ENCODE measurements around the gene NCOA5.

The NCOA5 gene

DNA sequence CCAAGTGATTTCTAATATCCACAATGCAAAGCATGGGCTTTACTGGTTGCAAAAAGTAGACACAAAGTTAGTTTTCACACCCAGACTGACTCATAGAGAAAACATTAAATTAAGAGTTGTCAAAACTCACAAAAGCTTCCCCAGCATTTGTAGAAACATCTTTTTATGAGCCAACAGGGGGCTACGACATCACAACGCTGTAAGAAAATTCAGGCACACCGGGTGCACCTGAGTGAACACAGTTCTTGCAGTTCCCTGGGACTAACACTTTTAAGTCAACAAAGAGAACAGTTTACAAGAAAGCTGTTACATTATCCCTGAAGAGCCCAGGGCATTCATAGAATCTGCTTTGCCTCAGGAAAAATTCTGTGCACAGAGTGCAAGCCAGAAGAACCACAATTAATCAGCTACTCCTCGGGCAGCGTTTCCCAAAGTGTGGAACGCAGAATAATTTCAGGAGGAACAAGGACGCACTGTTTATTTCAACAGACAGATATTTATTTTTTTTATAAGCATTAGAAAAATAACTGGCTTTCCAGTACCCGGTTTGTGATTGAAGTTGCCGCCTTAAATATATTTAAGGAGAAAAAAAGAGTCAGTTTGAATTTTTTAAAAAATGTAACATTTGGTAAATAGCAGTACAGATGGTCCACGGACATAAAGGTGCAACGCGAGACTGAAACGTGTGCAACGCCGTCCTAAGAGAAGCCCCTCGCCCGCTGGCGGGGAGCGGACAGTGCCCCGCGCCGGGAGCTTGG is 1.2 kb downstream of the NCOA5 start:
- Mint-ChIP-seq H3K4me1 (peaks cover 64% of the 10 kb centered on the region), H3K9me3 (no peaks in the 10 kb centered on the region), H3K27me3 (no peaks in the 10 kb centered on the region), H3K27ac (peak overlapping the region; percentile 87), H3K4me3 (peak overlapping the region; percentile 90), H3K36me3 (ENCODE audit: low read depth) (peaks cover 8% of the 10 kb centered on the region)
- DNase-seq (no peak), ATAC-seq (no peak)

DNA sequence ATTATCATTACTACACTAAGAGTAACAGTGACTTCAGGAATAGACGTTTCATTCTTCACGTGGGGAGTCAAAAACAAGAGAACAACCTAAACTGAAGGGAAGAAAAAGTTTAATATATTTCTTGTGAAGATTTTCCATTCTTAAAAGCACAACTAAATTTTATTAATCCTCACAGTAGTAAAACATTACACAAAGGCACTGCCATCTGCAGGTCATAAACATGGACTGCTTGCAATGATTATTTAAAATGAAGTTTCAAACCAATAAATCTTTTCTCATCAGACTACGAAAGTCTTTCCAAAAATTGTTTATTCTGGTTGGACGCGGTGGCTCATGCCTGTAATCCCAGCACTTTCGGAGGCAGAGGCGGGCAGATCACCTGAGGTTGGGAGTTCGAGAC is 2.6 kb downstream of the NCOA5 start:
- Mint-ChIP-seq H3K36me3 (ENCODE audit: low read depth) (peaks cover 8% of the 10 kb centered on the region), H3K9me3 (no peaks in the 10 kb centered on the region), H3K4me3 (peak overlapping the region; percentile 41), H3K27me3 (no peaks in the 10 kb centered on the region), H3K27ac (no peak overlapping the region), H3K4me1 (peaks cover 74% of the 10 kb centered on the region)
- ATAC-seq (no peak), DNase-seq (no peak)

DNA sequence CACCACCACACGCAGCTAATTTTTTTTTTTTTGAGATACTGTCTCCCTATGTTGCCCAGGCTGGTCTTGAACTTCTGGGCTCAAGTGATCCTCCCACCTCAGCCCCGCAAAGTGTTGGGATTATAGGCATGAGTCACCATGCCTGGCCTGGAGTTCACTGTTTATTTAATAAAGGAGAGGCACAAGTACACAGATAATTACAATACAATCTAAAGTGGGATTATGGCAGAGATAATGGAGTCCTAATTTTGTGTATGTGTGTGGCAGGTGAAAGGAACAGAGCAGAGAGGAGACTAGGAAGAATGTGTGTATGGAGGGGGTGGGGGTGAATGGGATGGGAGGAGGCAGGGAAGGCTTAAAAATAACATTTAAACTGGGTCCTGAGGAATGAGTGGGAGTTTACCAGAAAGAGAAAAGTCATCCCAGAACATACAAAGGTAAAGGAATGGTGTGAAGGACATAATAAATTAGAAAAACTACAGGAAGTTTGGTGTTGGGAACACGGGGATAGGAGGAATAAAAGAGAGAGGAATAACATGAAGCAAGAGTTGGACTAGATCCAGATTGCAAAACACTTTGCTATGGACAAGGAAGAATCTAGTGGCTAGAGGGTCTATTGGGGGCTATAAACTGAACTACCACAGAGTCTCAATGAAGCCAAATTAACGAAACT is 4.4 kb downstream of the NCOA5 start:
- Mint-ChIP-seq H3K4me1 (peaks cover 76% of the 10 kb centered on the region), H3K36me3 (ENCODE audit: low read depth) (peaks cover 8% of the 10 kb centered on the region), H3K27me3 (no peaks in the 10 kb centered on the region), H3K27ac (no peak overlapping the region), H3K4me3 (no peak overlapping the region), H3K9me3 (no peaks in the 10 kb centered on the region)
- DNase-seq (no peak), ATAC-seq (no peak)

DNA sequence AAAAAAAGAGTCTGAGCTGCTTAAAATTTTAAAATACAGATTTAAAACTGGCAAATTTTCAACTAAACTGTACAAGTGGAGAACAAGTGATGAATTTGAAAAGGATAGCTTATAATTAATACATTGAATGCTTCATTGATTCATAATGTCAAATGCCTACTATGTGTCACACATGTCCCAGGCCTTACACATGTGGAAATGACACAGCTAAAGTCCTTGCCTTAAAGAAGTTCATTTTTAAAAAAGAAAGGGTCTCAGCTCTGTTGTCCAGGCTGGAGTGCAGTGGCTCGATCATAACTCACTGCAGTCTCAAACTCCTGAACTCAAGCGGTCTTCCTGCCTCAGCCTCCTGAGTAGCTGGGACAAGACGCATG is 5.0 kb downstream of the NCOA5 start:
- ATAC-seq, result no peak
- no peak for DNase-seq
- Mint-ChIP-seq H3K4me1 (peaks cover 71% of the 10 kb centered on the region), H3K27me3 (no peaks in the 10 kb centered on the region), H3K9me3 (no peaks in the 10 kb centered on the region), H3K36me3 (ENCODE audit: low read depth) (peaks cover 8% of the 10 kb centered on the region), H3K4me3 (no peak overlapping the region), H3K27ac (no peak overlapping the region)

DNA sequence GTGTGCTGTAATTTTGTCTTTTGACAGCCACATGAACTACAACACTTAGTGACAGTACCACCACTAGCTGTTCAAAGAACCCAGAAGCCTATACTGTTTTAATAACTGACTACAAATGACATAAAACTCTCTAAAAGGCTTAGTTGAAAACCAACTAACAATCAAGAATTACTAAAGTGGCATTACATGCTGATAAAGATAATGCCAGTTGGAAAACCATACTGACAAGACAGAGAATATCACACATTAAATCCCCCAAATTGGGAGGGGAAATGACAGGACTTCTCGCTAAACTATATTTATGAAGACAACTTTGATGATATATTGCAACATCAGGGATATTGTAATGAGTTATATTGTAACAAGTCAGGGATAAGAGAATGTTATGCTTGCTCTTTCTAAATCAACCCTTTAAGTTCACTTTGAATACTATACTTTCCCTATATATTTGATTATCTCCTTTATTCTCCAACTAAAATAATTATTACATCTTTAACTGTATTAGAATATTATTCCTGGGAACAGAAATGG is 6.2 kb downstream of the NCOA5 start:
- Mint-ChIP-seq H3K27ac (no peak overlapping the region), H3K36me3 (ENCODE audit: low read depth) (peaks cover 13% of the 10 kb centered on the region), H3K27me3 (no peaks in the 10 kb centered on the region), H3K4me1 (peaks cover 70% of the 10 kb centered on the region), H3K9me3 (no peaks in the 10 kb centered on the region), H3K4me3 (no peak overlapping the region)
- DNase-seq (no peak), ATAC-seq (no peak)

DNA sequence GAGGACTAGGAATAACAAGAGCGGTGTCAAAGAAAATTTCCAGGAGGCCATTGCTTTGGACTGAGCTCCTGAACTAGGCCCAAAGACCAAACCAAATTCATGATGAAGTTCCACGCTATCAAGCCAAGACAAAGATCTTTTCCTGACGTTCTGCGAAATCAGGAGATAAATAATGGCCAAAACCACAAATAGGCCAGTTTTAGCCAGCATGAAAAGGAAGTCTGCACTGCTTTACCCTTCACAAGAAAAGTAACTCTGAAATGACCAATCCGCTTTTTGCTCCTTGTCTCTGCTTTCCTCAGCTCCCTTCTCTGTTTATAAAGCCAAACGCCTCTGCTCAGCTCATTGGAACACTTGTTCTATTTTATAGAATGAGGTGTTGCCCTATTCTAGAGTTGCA is 6.7 kb downstream of the NCOA5 start:
- H3K27ac Mint-ChIP-seq, result no peak overlapping the region
- no peak for DNase-seq
- H3K4me3 Mint-ChIP-seq, result no peak overlapping the region
- H3K9me3 Mint-ChIP-seq, result no peaks in the 10 kb centered on the region
- peaks cover 11% of the 10 kb centered on the region for H3K36me3 Mint-ChIP-seq (ENCODE audit: low read depth)
- no peak for ATAC-seq
- peaks cover 65% of the 10 kb centered on the region for H3K4me1 Mint-ChIP-seq
- H3K27me3 Mint-ChIP-seq, result no peaks in the 10 kb centered on the region

DNA sequence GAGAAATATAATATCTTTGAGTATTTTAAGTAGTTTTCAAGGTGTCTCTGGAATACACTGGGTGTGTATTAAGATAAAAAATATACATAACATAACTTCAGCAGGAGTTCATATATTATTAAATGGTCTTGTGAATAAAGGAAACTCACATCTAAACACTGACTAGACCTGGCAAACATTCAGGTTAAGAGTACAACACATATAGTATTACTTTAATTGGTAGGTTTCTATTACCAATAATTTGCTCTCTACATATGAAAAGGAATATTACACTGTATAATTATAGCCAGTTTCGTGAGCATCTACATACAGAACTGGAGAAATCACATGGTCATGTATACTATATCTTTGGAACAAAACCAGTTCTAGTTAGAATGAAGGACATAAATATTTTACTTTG is 8.7 kb downstream of the NCOA5 start:
- peaks cover 44% of the 10 kb centered on the region for H3K4me1 Mint-ChIP-seq
- ATAC-seq, result no peak

DNA sequence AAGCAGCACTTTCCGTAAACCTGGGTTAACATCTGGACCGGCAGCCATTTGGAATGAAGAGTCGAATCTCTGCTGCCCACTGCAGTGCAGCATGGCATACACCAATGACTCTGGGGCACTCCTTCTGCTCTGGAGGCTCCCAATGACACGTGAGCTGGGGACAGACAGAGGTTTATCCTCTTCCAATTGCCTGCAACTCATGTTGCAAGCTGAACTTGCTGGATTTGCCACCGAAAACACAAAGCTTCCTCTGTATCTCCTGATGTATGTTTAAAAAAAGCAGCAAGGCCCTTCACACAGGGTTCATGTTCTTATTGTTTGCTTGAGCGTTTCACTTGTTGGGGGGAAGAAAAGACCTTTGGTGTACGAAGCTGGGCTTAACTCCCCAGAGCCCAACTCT is 10.8 kb downstream of the NCOA5 start:
- H3K36me3 Mint-ChIP-seq (ENCODE audit: low read depth), result peaks cover 16% of the 10 kb centered on the region
- H3K4me3 Mint-ChIP-seq, result no peak overlapping the region
- peaks cover 23% of the 10 kb centered on the region for H3K4me1 Mint-ChIP-seq

More for the DNA sequence above, 8.7 kb downstream of the NCOA5 start:
- no peak overlapping the region for H3K4me3 Mint-ChIP-seq
- no peak overlapping the region for H3K27ac Mint-ChIP-seq
- H3K27me3 Mint-ChIP-seq, result no peaks in the 10 kb centered on the region
- H3K9me3 Mint-ChIP-seq, result no peaks in the 10 kb centered on the region
- H3K36me3 Mint-ChIP-seq (ENCODE audit: low read depth), result peaks cover 9% of the 10 kb centered on the region
- no peak for DNase-seq

DNA sequence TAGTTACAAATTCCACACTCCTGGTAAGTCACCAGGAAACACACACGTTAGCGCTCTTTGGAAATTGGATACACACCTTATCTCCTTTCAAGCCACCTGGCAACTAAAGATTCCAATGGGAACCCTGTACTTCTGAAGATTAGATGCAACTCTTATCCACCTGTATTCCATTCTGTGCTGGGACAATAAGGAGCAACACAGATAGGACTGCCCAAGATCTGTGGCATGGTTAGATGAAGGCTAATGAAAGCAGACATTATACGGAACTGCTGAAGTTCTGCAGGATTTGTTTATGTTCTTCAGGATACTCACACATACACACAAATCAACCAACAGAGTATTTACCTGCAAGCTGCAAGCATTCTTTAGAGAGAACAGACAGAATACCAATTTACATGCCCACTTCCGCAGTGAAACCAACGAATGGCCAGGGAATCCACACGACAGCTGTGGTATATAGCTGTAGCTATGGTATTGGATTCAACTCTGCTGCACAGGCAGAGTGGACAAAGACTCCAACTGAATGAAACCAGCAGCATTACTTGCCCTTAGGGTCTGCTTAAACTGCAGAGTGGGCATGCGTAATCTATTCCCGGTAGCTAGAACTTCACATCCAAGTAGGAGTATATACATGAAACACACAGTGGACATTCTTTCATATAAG is 12.0 kb downstream of the NCOA5 start:
- Mint-ChIP-seq H3K36me3 (ENCODE audit: low read depth) (peaks cover 20% of the 10 kb centered on the region), H3K27ac (no peak overlapping the region), H3K27me3 (no peaks in the 10 kb centered on the region), H3K4me3 (no peak overlapping the region), H3K4me1 (peaks cover 13% of the 10 kb centered on the region), H3K9me3 (no peaks in the 10 kb centered on the region)
- DNase-seq, result no peak
- no peak for ATAC-seq

More for the DNA sequence above, 10.8 kb downstream of the NCOA5 start:
- ATAC-seq, result no peak
- H3K9me3 Mint-ChIP-seq, result no peaks in the 10 kb centered on the region
- no peak overlapping the region for H3K27ac Mint-ChIP-seq
- DNase-seq, result no peak
- H3K27me3 Mint-ChIP-seq, result no peaks in the 10 kb centered on the region

DNA sequence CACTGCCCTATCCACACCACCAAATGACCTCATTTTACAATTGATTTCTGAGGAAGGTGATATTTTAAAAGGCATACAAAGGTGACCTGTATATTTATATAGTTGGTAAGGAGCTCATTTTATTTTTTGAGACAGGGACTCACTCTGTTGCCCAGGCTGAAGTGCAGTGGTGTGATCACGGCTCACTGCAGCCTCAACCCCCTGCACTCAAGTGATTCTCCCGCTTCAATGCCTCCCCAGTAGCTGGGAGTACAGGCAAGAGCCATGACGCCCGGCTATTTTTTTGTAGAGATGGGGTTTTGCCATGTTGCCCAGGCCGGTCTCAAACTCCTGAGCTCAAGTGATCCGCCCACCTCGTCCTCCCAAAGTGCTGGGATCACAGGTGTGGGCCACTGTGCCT is 13.0 kb downstream of the NCOA5 start:
- Mint-ChIP-seq H3K4me3 (no peak overlapping the region), H3K9me3 (no peaks in the 10 kb centered on the region), H3K27ac (no peak overlapping the region), H3K36me3 (ENCODE audit: low read depth) (peaks cover 20% of the 10 kb centered on the region), H3K27me3 (no peaks in the 10 kb centered on the region), H3K4me1 (peaks cover 4% of the 10 kb centered on the region)
- ATAC-seq (no peak), DNase-seq (no peak)

DNA sequence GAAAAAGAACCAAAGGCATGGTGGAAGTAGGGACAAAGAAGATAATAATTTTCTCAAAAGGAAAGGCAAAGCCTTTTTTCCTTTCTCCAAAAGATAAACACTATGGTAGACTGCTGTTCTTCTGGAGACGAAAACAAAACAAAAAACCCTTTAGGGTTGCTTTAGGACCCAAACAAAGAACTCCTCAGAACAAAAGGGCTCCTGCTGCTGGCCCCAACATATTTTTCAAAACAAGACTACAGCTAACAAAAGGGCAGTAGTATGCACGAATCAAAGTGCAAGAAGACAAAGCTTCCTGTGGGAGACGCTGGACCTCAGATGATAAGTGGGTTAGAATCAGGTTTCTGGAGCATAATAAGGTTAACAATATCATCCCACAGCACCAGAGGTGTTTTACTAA is 15.8 kb downstream of the NCOA5 start:
- H3K9me3 Mint-ChIP-seq, result no peaks in the 10 kb centered on the region
- ATAC-seq (no peak), DNase-seq (no peak)
- no peak overlapping the region for H3K4me3 Mint-ChIP-seq
- H3K4me1 Mint-ChIP-seq, result no peaks in the 10 kb centered on the region
- H3K36me3 Mint-ChIP-seq (ENCODE audit: low read depth), result peaks cover 21% of the 10 kb centered on the region
- H3K27me3 Mint-ChIP-seq, result no peaks in the 10 kb centered on the region
- H3K27ac Mint-ChIP-seq, result no peak overlapping the region

DNA sequence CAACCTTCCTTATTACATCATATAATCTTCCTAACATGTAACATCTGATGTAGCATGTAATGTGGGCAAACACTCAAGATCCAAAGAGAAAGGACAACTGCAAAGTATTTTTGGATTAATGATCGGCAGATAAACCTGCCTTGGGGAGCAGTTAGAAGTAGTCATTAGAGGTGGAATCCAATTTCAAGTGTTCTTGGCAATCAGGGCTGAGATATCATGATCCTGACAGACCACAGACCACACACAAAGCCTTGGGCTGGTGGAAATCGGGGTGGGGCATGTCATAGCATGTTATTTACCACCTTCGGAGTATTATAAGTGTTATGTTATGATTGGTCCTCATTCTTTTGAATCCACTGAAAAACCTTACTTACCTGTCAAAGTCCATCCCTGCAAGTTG is 16.3 kb downstream of the NCOA5 start:
- DNase-seq, result no peak
- H3K9me3 Mint-ChIP-seq, result no peaks in the 10 kb centered on the region
- ATAC-seq, result no peak
- H3K27ac Mint-ChIP-seq, result no peak overlapping the region
- H3K4me3 Mint-ChIP-seq, result no peak overlapping the region
- H3K27me3 Mint-ChIP-seq, result no peaks in the 10 kb centered on the region
- no peaks in the 10 kb centered on the region for H3K4me1 Mint-ChIP-seq
- H3K36me3 Mint-ChIP-seq (ENCODE audit: low read depth), result peaks cover 20% of the 10 kb centered on the region

DNA sequence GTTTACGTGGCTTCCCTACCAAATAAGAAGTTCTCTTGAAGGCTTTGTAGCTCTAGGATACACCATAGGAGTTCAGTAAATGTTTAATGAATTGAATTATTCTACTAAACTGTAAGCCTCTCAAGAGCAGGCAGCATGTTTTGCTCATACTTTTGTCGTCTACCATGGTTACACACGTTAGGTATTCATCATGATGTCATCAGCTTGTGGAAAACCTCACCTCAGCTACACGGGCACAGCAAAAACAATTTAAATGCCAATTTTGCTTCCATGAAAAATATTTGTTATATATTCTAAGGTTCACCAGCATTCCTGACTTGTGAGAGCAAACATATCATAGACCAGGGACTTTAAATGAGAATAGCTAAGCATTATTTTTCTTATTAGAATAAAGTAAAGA is 16.7 kb downstream of the NCOA5 start:
- ATAC-seq, result no peak
- H3K4me3 Mint-ChIP-seq, result no peak overlapping the region
- no peak overlapping the region for H3K27ac Mint-ChIP-seq
- H3K36me3 Mint-ChIP-seq (ENCODE audit: low read depth), result peaks cover 24% of the 10 kb centered on the region
- H3K9me3 Mint-ChIP-seq, result no peaks in the 10 kb centered on the region
- no peak for DNase-seq
- no peaks in the 10 kb centered on the region for H3K4me1 Mint-ChIP-seq
- no peaks in the 10 kb centered on the region for H3K27me3 Mint-ChIP-seq

DNA sequence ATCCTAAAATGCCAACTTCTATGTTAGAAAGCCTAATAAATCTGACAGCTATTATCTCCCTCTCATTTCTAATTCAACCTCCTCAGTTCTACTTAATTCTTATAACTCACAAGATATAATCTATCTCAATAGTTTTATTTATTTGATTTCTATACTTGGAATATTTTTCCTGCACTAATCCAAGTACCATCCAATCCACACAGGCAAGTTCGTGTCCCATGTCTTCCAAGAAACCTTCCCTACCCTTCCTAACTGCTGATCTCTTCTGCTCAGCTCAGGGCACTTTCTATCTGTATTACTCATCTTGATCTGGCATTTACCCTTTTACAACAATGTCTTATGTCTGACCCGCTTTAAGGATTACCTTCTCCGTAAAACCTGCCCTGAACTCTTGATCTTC is 18.2 kb downstream of the NCOA5 start:
- DNase-seq (no peak), ATAC-seq (no peak)
- Mint-ChIP-seq H3K4me3 (no peak overlapping the region), H3K4me1 (no peaks in the 10 kb centered on the region), H3K27me3 (no peaks in the 10 kb centered on the region), H3K27ac (no peak overlapping the region), H3K9me3 (no peaks in the 10 kb centered on the region), H3K36me3 (ENCODE audit: low read depth) (peaks cover 34% of the 10 kb centered on the region)
